ENCODE measurements around the gene MAG. TPM values are rescaled to one million over a fixed set of nuclear protein-coding genes. Genes with fewer than 3 reads are reported as not detected.

The MAG gene, protein sequence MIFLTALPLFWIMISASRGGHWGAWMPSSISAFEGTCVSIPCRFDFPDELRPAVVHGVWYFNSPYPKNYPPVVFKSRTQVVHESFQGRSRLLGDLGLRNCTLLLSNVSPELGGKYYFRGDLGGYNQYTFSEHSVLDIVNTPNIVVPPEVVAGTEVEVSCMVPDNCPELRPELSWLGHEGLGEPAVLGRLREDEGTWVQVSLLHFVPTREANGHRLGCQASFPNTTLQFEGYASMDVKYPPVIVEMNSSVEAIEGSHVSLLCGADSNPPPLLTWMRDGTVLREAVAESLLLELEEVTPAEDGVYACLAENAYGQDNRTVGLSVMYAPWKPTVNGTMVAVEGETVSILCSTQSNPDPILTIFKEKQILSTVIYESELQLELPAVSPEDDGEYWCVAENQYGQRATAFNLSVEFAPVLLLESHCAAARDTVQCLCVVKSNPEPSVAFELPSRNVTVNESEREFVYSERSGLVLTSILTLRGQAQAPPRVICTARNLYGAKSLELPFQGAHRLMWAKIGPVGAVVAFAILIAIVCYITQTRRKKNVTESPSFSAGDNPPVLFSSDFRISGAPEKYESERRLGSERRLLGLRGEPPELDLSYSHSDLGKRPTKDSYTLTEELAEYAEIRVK
- total RNA-seq (2022; extraction: Qiagen RNA extraction; ENCODE audit: low read depth), result not detected in 5 replicates

DNA sequence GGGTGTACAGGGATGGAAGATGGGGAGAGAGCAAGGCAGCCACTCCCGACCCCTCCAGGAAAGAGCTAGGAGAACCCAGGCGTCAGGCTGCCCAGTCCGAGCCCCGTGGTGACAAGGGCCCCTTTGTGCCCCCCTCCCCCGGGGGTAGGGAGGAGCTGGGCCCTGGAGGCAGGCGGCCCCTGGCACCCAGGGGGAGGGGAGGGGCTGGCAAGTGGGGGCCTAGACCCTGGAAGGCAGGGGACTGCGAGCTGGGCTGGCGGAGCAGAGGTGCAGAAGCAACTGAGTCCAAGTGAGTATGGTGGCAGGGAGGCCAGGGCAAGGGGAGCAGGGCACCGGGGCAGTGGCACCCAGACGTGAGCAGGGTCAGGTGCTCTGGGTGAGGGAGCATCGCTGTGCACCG is at the start of gene MAG:
MAG (plus strand) TSS at position 246 of the 400 bp plus-strand sequence. CDS start 3,248 bp downstream, outside the sequence.

DNA sequence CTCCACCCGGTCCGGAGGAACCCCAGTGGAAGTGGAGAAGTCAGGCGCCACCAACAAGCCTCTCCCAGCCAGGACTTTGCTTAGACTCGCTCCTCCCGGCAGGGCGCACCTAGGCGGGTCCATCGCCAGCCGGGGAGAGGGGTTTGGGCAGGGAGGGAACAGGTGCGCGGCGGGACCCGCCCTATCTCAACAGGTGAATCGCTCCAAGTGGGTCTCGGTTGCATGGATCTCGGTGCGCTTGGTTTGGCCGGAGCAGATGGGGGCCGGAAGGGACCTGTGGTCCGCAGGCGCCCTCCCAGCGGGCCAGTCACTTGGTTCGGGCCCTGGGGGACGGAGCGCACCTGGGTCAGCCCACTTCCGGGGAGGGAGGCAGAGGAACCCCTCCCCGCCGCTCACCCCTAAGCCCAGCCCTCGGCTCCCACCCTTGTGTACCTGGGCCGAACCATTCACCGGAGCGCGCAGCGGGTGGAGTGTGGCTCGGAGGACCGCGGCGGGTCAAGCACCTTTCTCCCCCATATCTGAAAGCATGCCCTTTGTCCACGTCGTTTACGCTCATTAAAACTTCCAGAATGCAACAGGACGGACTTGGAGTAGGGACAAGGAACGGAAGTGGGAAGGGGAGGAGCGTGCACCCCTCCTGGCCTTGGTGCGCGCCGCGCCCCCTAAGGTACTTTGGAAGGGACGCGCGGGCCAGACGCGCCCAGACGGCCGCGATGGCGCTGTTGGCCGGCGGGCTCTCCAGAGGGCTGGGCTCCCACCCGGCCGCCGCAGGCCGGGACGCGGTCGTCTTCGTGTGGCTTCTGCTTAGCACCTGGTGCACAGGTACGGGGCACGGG is 43.4 kb upstream of the MAG start, which contains the start of gene LSR:
LSR (plus strand) TSS at position 693 of the 836 bp plus-strand sequence; CDS start at position 714, 21 bp downstream.

DNA sequence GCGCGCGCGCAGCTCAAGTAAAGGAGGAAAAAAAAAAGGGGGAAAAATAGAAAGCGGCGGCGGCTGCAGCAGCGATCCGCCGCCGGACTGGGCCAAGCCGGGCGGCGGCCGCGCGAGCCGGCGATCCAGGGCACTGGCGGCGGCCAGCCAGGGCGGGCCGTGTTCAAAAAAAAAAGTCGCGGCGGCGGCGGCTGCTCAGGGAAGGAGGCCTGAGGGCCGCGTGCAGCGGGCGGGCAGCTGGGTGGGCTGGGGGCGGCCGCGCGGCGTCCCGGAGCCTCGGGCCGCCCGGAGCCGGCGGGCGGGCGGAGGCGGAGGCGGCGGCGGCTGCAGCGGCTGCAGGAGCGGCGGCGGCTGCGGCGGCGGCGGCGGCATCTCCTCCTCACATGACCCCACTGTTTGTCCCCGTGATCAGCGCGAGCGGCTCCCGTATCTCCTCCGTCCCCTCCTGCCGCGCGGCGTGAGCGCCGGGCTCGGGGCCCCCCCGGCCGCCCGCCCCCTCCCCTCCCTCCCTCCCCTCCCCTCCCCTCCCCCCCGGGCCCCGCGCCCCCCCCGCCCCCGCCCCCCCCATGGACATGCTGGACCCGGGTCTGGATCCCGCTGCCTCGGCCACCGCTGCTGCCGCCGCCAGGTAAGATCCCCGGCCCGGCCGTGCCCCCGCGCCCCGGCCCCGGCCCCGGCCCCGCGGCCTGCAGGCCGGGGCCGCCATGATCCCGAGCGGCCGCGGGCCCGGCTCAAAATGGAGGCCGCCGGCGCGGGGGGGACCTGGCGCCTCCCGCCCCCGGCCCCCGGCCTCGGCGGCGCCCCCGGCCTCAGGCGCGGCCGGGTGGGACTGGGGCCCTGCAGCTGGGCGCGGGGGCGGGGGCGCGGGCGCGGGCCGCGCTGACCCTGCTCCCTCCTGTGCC is 23.2 kb upstream of the MAG start, which contains the start of gene USF2:
USF2 (plus strand) TSS at position 427 of the 902 bp plus-strand sequence; CDS start at position 567, 140 bp downstream.

DNA sequence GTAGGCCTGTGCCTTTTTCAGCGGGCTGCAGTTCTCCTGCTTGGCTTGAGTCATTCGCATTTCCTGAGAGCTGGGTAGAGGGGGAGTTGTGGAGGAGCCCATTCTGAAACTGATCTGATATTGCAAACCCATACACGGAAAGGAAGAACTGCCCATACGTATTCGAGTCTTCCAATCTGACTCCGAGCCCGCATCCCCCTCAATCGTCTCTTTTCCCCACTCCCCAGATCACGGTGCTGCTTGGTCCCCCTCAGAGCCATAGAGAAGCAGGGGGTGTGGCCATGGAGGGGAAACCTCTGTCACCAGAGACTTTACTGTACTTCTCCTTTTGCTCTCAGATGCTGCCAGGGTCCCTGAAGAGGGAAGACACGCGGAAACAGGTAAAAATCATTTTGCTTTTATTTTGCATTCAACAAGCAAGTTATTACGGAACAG is 36.9 kb downstream of the MAG start, which contains the start of gene CD22:
CD22 (plus strand) TSS at position 337 of the 435 bp plus-strand sequence. CDS start 2,854 bp downstream, outside the sequence.

DNA sequence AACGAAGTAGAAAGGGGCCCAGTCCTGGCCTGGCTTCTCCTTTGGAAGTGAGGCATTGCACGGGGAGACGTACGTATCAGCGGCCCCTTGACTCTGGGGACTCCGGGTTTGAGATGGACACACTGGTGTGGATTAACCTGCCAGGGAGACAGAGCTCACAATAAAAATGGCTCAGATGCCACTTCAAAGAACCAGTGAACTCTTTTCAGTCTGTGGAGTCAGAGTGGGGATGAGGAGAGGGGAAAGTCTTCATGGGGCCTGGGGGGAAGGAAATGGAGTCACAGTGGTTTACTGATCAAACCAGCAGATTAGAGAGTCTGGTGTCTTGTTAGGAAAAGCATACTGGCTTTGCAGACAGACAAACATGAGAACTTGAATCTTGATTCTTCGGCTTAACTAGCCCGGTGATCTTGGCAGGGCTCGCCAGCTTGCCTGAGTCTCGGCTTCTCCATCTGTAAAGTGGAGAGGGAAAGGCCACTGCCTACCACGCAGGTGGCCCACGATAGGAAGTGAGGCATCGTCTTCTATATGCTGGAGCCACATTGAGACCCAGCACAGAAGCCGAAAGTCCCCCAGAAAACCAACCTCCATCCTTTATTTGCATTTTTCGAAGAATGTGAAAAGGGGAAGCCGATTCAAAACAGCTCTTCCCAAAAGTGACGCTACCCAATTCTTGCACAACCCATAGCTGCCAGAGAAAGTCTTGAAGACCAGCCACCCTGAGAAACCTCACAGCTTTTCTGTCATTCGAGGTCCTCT is 55.4 kb downstream of the MAG start, which contains the start of gene FFAR1:
FFAR1 (plus strand) TSS at position 732 of the 759 bp plus-strand sequence. CDS start 3,650 bp downstream, outside the sequence.

DNA sequence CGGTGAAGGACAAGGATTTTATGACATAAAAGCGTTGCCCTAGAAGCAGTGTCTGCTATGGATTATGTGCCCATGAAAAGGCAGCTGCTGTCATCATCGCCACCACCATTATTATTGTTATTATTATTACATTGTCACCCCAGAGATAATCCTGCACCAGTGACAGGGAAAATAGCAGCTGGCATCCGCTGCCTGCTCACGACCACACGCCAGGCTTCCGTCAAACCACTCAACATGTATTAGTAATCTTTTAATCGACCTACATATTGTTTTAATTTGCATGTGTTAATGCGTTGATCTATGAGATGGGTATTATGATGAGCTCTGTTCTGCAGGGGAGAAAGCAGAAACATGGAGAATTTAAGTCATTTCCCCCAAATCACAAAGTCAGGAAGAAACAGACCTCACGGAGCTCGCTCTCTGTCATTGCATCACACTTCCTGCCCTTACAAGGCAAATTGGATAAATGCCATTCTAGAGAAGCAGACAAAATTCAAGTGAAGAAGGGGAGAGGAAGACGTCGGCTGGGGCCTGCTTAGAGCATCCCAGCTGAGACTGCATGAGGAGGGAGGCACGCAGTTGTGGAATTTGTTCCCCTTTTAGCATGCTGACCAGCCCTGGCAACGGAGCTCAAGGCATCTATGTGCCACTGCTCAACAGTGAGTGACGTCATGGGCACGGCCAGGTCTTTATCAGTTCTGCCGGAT is 66.1 kb downstream of the MAG start, which contains the start of gene FFAR3:
FFAR3 (plus strand) TSS at position 594 of the 707 bp plus-strand sequence. CDS start 431 bp downstream, outside the sequence.

Other genes starting within 250 kb of the MAG start
- gene FXYD3, start 176.3 kb upstream of the MAG start, total RNA-seq (2022; extraction: Qiagen RNA extraction; ENCODE audit: low read depth), result 0.32 to 0.58 TPM (median 0.34 TPM) in 3 of 5 replicates, not detected in the others
- 0.16 to 0.22 TPM (median 0.22 TPM) in 3 of 5 replicates, not detected in the others for gene LGI4, start 157.1 kb upstream of the MAG start, total RNA-seq (2022; extraction: Qiagen RNA extraction; ENCODE audit: low read depth)
- 0.40 to 0.47 TPM in 2 of 5 replicates, not detected in the others for gene FXYD1, start 153.3 kb upstream of the MAG start, total RNA-seq (2022; extraction: Qiagen RNA extraction; ENCODE audit: low read depth)
- 0.25 to 0.41 TPM (median 0.29 TPM) in 3 of 5 replicates, not detected in the others for gene FXYD7, start 148.9 kb upstream of the MAG start, total RNA-seq (2022; extraction: Qiagen RNA extraction; ENCODE audit: low read depth)
- 175 to 239 TPM (median 233 TPM) in 5 replicates for gene FXYD5, start 137.4 kb upstream of the MAG start, total RNA-seq (2022; extraction: Qiagen RNA extraction; ENCODE audit: low read depth)
- gene FAM187B, start 63.4 kb upstream of the MAG start, total RNA-seq (2022; extraction: Qiagen RNA extraction; ENCODE audit: low read depth), result not detected in 5 replicates
- 8.3 to 10.8 TPM (median 10.1 TPM) in 5 replicates for gene LSR, start 43.2 kb upstream of the MAG start, total RNA-seq (2022; extraction: Qiagen RNA extraction; ENCODE audit: low read depth)
- gene USF2, start 23.2 kb upstream of the MAG start, total RNA-seq (2022; extraction: Qiagen RNA extraction; ENCODE audit: low read depth), result 140 to 170 TPM (median 166 TPM) in 5 replicates
- 0.23 TPM in 1 of 5 replicates, not detected in the others for gene HAMP, start 9.6 kb upstream of the MAG start, total RNA-seq (2022; extraction: Qiagen RNA extraction; ENCODE audit: low read depth)
- gene CD22, start 37.0 kb downstream of the MAG start, total RNA-seq (2022; extraction: Qiagen RNA extraction; ENCODE audit: low read depth), result 0.29 to 1.1 TPM (median 1.0 TPM) in 5 replicates
- gene FFAR1, start 55.7 kb downstream of the MAG start, total RNA-seq (2022; extraction: Qiagen RNA extraction; ENCODE audit: low read depth), result not detected in 5 replicates
- gene FFAR3, start 66.3 kb downstream of the MAG start, total RNA-seq (2022; extraction: Qiagen RNA extraction; ENCODE audit: low read depth), result not detected in 5 replicates
- not detected in 5 replicates for gene GPR42, start 78.9 kb downstream of the MAG start, total RNA-seq (2022; extraction: Qiagen RNA extraction; ENCODE audit: low read depth)
- not detected in 5 replicates for gene FFAR2, start 156.1 kb downstream of the MAG start, total RNA-seq (2022; extraction: Qiagen RNA extraction; ENCODE audit: low read depth)
- gene KRTDAP, start 198.3 kb downstream of the MAG start, total RNA-seq (2022; extraction: Qiagen RNA extraction; ENCODE audit: low read depth), result not detected in 5 replicates
- 26.7 to 44.3 TPM (median 38.3 TPM) in 5 replicates for gene DMKN, start 221.5 kb downstream of the MAG start, total RNA-seq (2022; extraction: Qiagen RNA extraction; ENCODE audit: low read depth)
- 2.6 to 4.4 TPM (median 3.2 TPM) in 5 replicates for gene SBSN, start 236.2 kb downstream of the MAG start, total RNA-seq (2022; extraction: Qiagen RNA extraction; ENCODE audit: low read depth)
- gene GAPDHS, start 241.3 kb downstream of the MAG start, total RNA-seq (2022; extraction: Qiagen RNA extraction; ENCODE audit: low read depth), result not detected in 5 replicates

Measured in A549 treated with ZK216348 at 1 μM for 4 hours (cell line).